GM19438 (cell line): Measurements from ENCODE around the gene EPHA6.

ENCODE experiments used
- ATAC-seq: cut with Tn5 transposase; IDR thresholded peaks from one replicate; pipeline ENCODE4 v1.9.1; 2021; ENCODE audit warnings: low read depth; ENCODE audit not compliant: unreplicated experiment

The EPHA6 gene

GRCh38 chr3:96813820-96814650 is at the start of gene EPHA6:
Gene EPHA6, plus strand, starts transcription at chr3:96814594.
- peak; percentile 13 for ATAC-seq

- no peak for ATAC-seq
These were observed 37.6 kb upstream of the EPHA6 start for GRCh38 chr3:96776818-96777217.

GRCh38 chr3:96779810-96780209 is 34.6 kb upstream of the EPHA6 start:
- no peak for ATAC-seq

- ATAC-seq: no peak
These were observed 18.3 kb upstream of the EPHA6 start for GRCh38 chr3:96796101-96796500.

GRCh38 chr3:96803870-96804269 is 10.5 kb upstream of the EPHA6 start:
- no peak for ATAC-seq

- ATAC-seq: no peak
These were observed 8.1 kb upstream of the EPHA6 start for GRCh38 chr3:96806341-96806740.

- peak; percentile 98 for ATAC-seq
These were observed 1.1 kb upstream of the EPHA6 start for GRCh38 chr3:96813134-96813819.

- ATAC-seq: no peak
These were observed 515 bp downstream of the EPHA6 start for GRCh38 chr3:96814651-96815567.

- no peak for ATAC-seq
These were observed 16.8 kb downstream of the EPHA6 start for GRCh38 chr3:96831175-96831574.

- ATAC-seq: no peak
These were observed 18.9 kb downstream of the EPHA6 start for GRCh38 chr3:96833301-96833700.

GRCh38 chr3:96836153-96836915 is 21.9 kb downstream of the EPHA6 start:
- ATAC-seq: no peak

GRCh38 chr3:96843505-96844203 is 29.3 kb downstream of the EPHA6 start:
- no peak for ATAC-seq

- no peak for ATAC-seq
These were observed 29.8 kb downstream of the EPHA6 start for GRCh38 chr3:96844204-96844514.

GRCh38 chr3:96852849-96853248 is 38.5 kb downstream of the EPHA6 start:
- ATAC-seq: no peak

- ATAC-seq: no peak
These were observed 46.5 kb downstream of the EPHA6 start for GRCh38 chr3:96860882-96861281.

GRCh38 chr3:96863129-96863740 is 48.8 kb downstream of the EPHA6 start:
- ATAC-seq: no peak

GRCh38 chr3:96865605-96866004 is 51.2 kb downstream of the EPHA6 start:
- ATAC-seq: no peak

- no peak for ATAC-seq
These were observed 54.9 kb downstream of the EPHA6 start for GRCh38 chr3:96869316-96869715.

- ATAC-seq: no peak
These were observed 63.1 kb downstream of the EPHA6 start for GRCh38 chr3:96877510-96877909.
